Psoas muscle (tissue), 8 donors: Measurements from ENCODE around the gene PLCXD3. TPM values are rescaled to one million over a fixed set of nuclear protein-coding genes. Genes with fewer than 3 reads are reported as not detected.

Experiments
- ATAC-seq, 4 donors: fragments of 200-7000 bp; cut with Tn5 transposase; one replicate each; pipeline ENCODE4 v1.9.1; 2020; ENCODE audit warnings: moderate library complexity in 3 of 4, mild to moderate bottlenecking in 2 of 4
- DNase-seq, 2 donors: peaks; one replicate each; pipeline ENCODE4 v3.0.0-alpha.2; 2020
- H3K27ac ChIP-seq: fragments of 200-600 bp; one replicate; pipeline ENCODE4 v1.8.0; 2022
- H3K27me3 ChIP-seq, 3 donors: fragments of 200-600 bp in 1 of 3; one replicate each; pipeline versions ENCODE4 v1.6.1 to v1.8.0; 2013 to 2022; ENCODE audit warnings: low read length in 2 of 3, mild to moderate bottlenecking in 2 of 3, moderate library complexity in 1 of 3; ENCODE audit not compliant: insufficient read depth in 3 of 3
- H3K36me3 ChIP-seq, 2 donors: fragments of 200-600 bp in 1 of 2; one replicate each; pipeline versions ENCODE4 v1.6.1 to v1.8.0; 2013 to 2022; ENCODE audit warnings: low read depth in 1 of 2, mild to moderate bottlenecking in 1 of 2, moderate library complexity in 1 of 2; ENCODE audit not compliant: insufficient read depth in 1 of 2
- H3K4me1 ChIP-seq: fragments of 200-600 bp; one replicate; pipeline ENCODE4 v1.8.0; 2022
- H3K4me3 ChIP-seq: fragments of 200-600 bp; one replicate; pipeline ENCODE4 v1.8.0; 2022; ENCODE audit warnings: mild to moderate bottlenecking
- H3K9me3 ChIP-seq: fragments of 200-600 bp; one replicate; pipeline ENCODE4 v1.8.0; 2022
- WGBS, 3 donors: extraction: QIAGEN DNeasy Blood & Tissue Kit; methylation state at CpG; one replicate each; pipeline versions ENCODE4 v1.1.6 to v1.1.7; 2013; 5-methylcytosine and 5-hydroxymethylcytosine counted together
- intact Hi-C, 2 donors: fragments of 100-400 bp; cut with DNase I; formaldehyde crosslinking; loops; one replicate each; pipeline versions ENCODE4 v1.11.0 to v1.14.2; 2022
- polyA plus RNA-seq, 3 donors: library from polyadenylated mRNA; stranded (reverse); fragments of 200-250 nt; gene quantifications; one replicate each; pipeline ENCODE4 v1.2.3, GENCODE V29; 2013
- total RNA-seq, 4 donors: library from RNA; stranded (reverse); fragmentation: NEBNext Ultra II Directional in 2 of 4; extraction: Animal tissue kit (Norgen Biotek cat#: 25700) in 2 of 4; gene quantifications; one replicate each; pipeline versions ENCODE4 v1.2.1 to v1.2.4, GENCODE V29; 2021 to 2023
- TF ChIP-seq, protein P1 (sequence below): fragments of 200-600 bp; IDR thresholded peaks from one replicate; pipeline ENCODE4 v1.8.0; 2022; ENCODE audit warnings: antibody characterized with exemption
- donor health status: healthy with polysubstance abuse.
- donor health status: DM: no; HTN: no; CAD: no; lungs with moderate emphysema.
- donor health status: Bipolar disorder and iron deficiency.
- donor health status: healthy.
- donor health status: DM: yes; HTN: yes; CAD: no.
- donor health status: DM: no; HTN: no; CAD: no.
- donor health status: DM: no; HTN: no; CAD: no.
- donor health status: DM: yes; HTN: yes; CAD: no.

Gene PLCXD3
- total and polyA plus RNA-seq, 7 donors, result 0.12 to 0.73 (median 0.22) TPM

DNA sequence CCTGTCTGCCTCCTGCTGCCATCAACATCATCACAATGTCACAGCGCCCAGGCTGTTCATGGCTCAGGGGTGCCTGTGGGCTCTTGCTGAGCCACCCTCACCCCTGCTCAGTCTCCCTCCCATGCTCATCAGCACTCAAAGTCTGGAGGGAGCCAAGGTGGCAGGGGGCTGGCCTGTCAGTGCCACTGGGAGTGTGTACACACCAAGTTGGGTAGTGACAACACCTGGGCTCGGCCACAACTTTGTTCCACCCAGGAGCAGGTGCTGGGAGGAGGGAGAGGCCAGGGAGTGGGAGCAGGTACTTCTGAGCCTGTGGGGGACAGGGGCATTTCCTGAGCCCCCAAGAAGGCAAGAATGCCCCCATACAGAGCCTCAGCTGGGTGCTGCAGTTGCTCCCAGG is 219.6 kb downstream of the PLCXD3 start:
- Histone ChIP-seq H3K4me1 (no peaks in the 10 kb centered on the region), H3K4me3 (no peak overlapping the region), H3K36me3 (no peaks in the 10 kb centered on the region), H3K27me3 (peaks cover 0 to 2% (median 0%) of the 10 kb centered on the region in 3 donors), H3K9me3 (no peaks in the 10 kb centered on the region), H3K27ac (no peak overlapping the region)
- DNase-seq (no peak), ATAC-seq (no peak)
- 79 to 85% (median 83%) methylated on average over 2 of the region's 2 CpGs for WGBS, 3 donors
- TF ChIP-seq, protein P1, sequence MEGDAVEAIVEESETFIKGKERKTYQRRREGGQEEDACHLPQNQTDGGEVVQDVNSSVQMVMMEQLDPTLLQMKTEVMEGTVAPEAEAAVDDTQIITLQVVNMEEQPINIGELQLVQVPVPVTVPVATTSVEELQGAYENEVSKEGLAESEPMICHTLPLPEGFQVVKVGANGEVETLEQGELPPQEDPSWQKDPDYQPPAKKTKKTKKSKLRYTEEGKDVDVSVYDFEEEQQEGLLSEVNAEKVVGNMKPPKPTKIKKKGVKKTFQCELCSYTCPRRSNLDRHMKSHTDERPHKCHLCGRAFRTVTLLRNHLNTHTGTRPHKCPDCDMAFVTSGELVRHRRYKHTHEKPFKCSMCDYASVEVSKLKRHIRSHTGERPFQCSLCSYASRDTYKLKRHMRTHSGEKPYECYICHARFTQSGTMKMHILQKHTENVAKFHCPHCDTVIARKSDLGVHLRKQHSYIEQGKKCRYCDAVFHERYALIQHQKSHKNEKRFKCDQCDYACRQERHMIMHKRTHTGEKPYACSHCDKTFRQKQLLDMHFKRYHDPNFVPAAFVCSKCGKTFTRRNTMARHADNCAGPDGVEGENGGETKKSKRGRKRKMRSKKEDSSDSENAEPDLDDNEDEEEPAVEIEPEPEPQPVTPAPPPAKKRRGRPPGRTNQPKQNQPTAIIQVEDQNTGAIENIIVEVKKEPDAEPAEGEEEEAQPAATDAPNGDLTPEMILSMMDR, result no peak
- intact Hi-C loops, result no loop called here

DNA sequence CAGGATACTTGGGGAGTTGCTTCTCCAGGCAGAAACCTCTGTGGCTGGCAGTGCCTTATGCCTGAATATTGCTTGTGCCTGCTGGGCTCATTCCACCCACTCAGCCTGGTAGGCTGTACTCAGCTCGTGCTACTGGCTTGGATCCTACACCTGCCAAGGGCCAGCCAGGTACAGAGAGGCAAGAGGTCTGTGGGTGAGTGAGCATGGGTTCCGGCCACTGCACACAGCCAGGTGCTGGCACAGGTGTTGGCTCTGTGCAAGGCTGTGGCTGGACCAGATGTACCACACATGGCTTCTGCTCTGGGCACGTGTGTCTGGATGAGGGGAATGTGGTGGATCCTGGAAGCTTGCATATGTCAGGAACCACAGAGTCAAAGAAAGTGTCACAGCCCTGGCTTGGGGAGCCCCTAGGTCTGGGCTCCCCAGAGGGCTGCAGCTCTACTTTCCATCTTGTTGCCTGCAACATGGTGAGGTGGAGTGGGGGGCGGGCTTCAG is 220.4 kb downstream of the PLCXD3 start:
- no peak for DNase-seq
- whole genome bisulfite sequencing, 3 donors, result 79 to 82% (median 80%) methylated on average over 4 of the region's 4 CpGs

DNA sequence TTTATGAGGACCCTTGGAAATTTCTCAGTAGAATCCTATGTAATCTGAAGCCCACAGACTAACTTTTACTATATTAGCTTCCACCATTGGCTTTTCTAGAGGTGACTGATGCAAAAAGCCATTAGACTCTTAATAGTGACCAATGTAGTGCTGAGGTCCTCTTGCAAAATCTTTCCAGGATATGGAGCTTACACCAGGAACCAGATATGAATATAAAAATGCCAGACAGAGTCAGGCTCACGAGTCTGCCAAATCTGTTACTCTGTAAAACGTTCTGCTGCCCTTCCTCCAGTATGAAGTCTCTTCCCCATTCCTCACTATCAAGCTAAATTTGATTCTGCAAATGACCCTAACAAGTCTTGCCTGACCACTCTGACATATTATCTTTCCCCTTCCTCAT is 223.7 kb downstream of the PLCXD3 start:
- no peaks in the 10 kb centered on the region for H3K4me1 ChIP-seq
- H3K36me3 ChIP-seq, result no peaks in the 10 kb centered on the region
- H3K27me3 ChIP-seq, result no peaks in the 10 kb centered on the region
- H3K4me3 ChIP-seq, result no peak overlapping the region
- WGBS, 3 donors, result 37 to 43% (median 41%) methylated on average over 2 of the region's 2 CpGs
- DNase-seq (no peak), ATAC-seq (no peak)
- H3K9me3 ChIP-seq, result no peaks in the 10 kb centered on the region
- no peak overlapping the region for H3K27ac ChIP-seq
- intact Hi-C loops, result no loop called here
- TF ChIP-seq, protein P1, result no peak

More for the DNA sequence above, 220.4 kb downstream of the PLCXD3 start:
- H3K4me1 ChIP-seq, result no peaks in the 10 kb centered on the region
- no peak for ATAC-seq
- H3K27me3 ChIP-seq, result no peaks in the 10 kb centered on the region
- H3K4me3 ChIP-seq, result no peak overlapping the region
- intact Hi-C loops, result no loop called here
- H3K27ac ChIP-seq, result no peak overlapping the region
- H3K9me3 ChIP-seq, result no peaks in the 10 kb centered on the region
- no peaks in the 10 kb centered on the region for H3K36me3 ChIP-seq
- TF ChIP-seq, protein P1, result no peak

DNA sequence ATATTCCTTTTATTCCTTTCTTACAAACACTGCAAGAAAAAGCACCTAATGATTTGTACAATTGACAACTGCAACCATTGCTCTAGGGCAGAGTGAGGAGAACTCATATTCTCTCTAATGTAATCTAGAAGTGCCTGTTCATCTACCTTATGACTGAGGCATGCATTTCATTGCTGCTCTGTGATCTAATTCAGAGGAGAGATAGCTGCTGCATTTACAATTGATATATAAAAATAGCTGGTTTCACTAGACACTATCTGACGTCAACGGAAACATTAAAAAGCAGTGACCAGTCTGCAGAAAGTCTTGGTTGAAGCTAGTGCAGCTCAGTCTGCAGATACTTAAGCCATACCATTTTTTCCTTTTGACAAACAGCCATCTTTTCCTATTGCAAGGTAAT is 224.2 kb downstream of the PLCXD3 start:
- Histone ChIP-seq H3K4me1 (no peaks in the 10 kb centered on the region), H3K4me3 (no peak overlapping the region), H3K36me3 (no peaks in the 10 kb centered on the region), H3K27me3 (peaks cover 0 to under 1% (median 0%) of the 10 kb centered on the region in 3 donors), H3K27ac (no peak overlapping the region), H3K9me3 (no peaks in the 10 kb centered on the region)
- 80 to 89% (median 88%) methylated on average over 2 of the region's 2 CpGs for WGBS, 3 donors
- DNase-seq, result no peak
- no peak for ATAC-seq
- TF ChIP-seq, protein P1, result no peak
- intact Hi-C loops, result no loop called here

DNA sequence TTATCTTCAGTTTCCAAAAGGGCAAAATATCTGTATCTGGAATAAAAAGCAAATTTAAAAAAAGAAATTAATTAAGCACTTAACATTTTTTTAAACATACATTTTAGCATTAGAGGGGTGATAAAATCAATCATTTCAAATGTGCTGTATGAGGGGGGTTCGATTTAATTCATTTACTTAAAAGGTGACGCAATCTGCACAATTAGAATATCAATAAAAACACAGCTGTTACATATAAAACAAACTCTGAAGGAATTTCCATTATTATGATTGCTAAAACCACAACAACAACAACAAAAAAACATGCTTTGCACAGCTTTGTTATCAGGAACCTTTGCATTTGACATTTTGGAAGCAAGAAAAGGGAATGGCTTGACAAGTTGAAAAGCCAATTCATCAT is 225.5 kb downstream of the PLCXD3 start:
- peaks cover 0 to 2% (median 0%) of the 10 kb centered on the region in 3 donors for H3K27me3 ChIP-seq
- H3K4me3 ChIP-seq, result no peak overlapping the region
- TF ChIP-seq, protein P1, result no peak
- H3K4me1 ChIP-seq, result no peaks in the 10 kb centered on the region
- DNase-seq (no peak), ATAC-seq (no peak)
- no peak overlapping the region for H3K27ac ChIP-seq
- intact Hi-C loops, result no loop called here
- no peaks in the 10 kb centered on the region for H3K36me3 ChIP-seq
- 49 to 82% (median 74%) methylated on average over 2 of the region's 2 CpGs for whole genome bisulfite sequencing, 3 donors
- no peaks in the 10 kb centered on the region for H3K9me3 ChIP-seq
